ENCODE results near the gene NPSR1. TPM values are rescaled to one million over a fixed set of nuclear protein-coding genes. Genes with fewer than 3 reads are reported as not detected.
"Not testable (repeated sequence)": the region's sequence is repeated elsewhere in the genome, so short reads cannot be mapped to it uniquely, and the experiment has no call there.

The NPSR1 gene
- total RNA-seq, 1 donor from 2014 or later: not detected

- intact Hi-C loops (cut with DNase I): no loop called here
- no peak overlapping the region for H3K27ac ChIP-seq
- H3K9me3 ChIP-seq: peaks cover 0 to 3% of the 10 kb centered on the region in 2 donors
- H3K4me1 ChIP-seq: no peaks in the 10 kb centered on the region
- H3K4me3 ChIP-seq: no peak overlapping the region
- DNase-seq (ENCODE audit: low spot score in 2 of 2): no peak
- no peak for TF ChIP-seq CTCF (IDR thresholded peaks at IDR 0.05)
- no peaks in the 10 kb centered on the region for H3K27me3 ChIP-seq
- no peaks in the 10 kb centered on the region for H3K36me3 ChIP-seq
Measured at GRCh38 chr7:34780546-34780945, 122.5 kb downstream of the NPSR1 start.

- Histone ChIP-seq H3K36me3 (no peaks in the 10 kb centered on the region), H3K27ac (no peak overlapping the region), H3K4me1 (no peaks in the 10 kb centered on the region), H3K9me3 (no peaks in the 10 kb centered on the region), H3K4me3 (no peak overlapping the region), H3K27me3 (no peaks in the 10 kb centered on the region)
- DNase-seq (ENCODE audit: low spot score in 2 of 2): no peak
- TF ChIP-seq CTCF (IDR thresholded peaks at IDR 0.05): no peak
- intact Hi-C loops (cut with DNase I): no loop called here
Measured at GRCh38 chr7:34787586-34787985, 129.6 kb downstream of the NPSR1 start.

- Histone ChIP-seq H3K9me3 (no peaks in the 10 kb centered on the region), H3K4me3 (no peak overlapping the region), H3K27me3 (no peaks in the 10 kb centered on the region), H3K27ac (no peak overlapping the region), H3K36me3 (no peaks in the 10 kb centered on the region), H3K4me1 (no peaks in the 10 kb centered on the region)
- no peak for DNase-seq (ENCODE audit: low spot score in 2 of 2)
- intact Hi-C loops (cut with DNase I): no loop called here
- TF ChIP-seq CTCF (IDR thresholded peaks at IDR 0.05): no peak
Measured at GRCh38 chr7:34806831-34807230, 148.8 kb downstream of the NPSR1 start.

- H3K27me3 ChIP-seq: no peaks in the 10 kb centered on the region
Measured at GRCh38 chr7:34807548-34808340, 149.7 kb downstream of the NPSR1 start.

GRCh38 chr7:34814203-34814842, 156.3 kb downstream of the NPSR1 start:
- H3K27ac ChIP-seq; intact Hi-C loops (cut with DNase I): not testable (repeated sequence)

More at GRCh38 chr7:34807548-34808340, 149.7 kb downstream of the NPSR1 start:
- no peak for TF ChIP-seq CTCF (IDR thresholded peaks at IDR 0.05)
- H3K9me3 ChIP-seq: no peaks in the 10 kb centered on the region
- no peaks in the 10 kb centered on the region for H3K4me1 ChIP-seq
- no peak for DNase-seq (ENCODE audit: low spot score in 2 of 2)
- no peaks in the 10 kb centered on the region for H3K36me3 ChIP-seq
- intact Hi-C loops (cut with DNase I): no loop called here
- H3K27ac ChIP-seq: no peak overlapping the region
- H3K4me3 ChIP-seq: no peak overlapping the region

GRCh38 chr7:34821932-34822558, 164.0 kb downstream of the NPSR1 start:
- Histone ChIP-seq H3K4me3 (no peak overlapping the region), H3K27me3 (no peaks in the 10 kb centered on the region), H3K36me3 (no peaks in the 10 kb centered on the region), H3K9me3 (no peaks in the 10 kb centered on the region), H3K27ac (no peak overlapping the region), H3K4me1 (no peaks in the 10 kb centered on the region)
- no peak for TF ChIP-seq CTCF (IDR thresholded peaks at IDR 0.05)
- no peak for DNase-seq (ENCODE audit: low spot score in 2 of 2)
- intact Hi-C loops (cut with DNase I): loop anchor here (5.0 kb wide), 1 partner anchor 715 kb away; no protein-coding TSS in a partner anchor

More at GRCh38 chr7:34814203-34814842, 156.3 kb downstream of the NPSR1 start:
- H3K27me3 ChIP-seq; H3K4me3 ChIP-seq; H3K36me3 ChIP-seq; H3K9me3 ChIP-seq; DNase-seq (ENCODE audit: low spot score in 2 of 2); H3K4me1 ChIP-seq: not testable (repeated sequence)
